HG03060 (cell line): ENCODE measurements around the gene GPATCH11.
A peak's percentile ranks its signal among the peaks of the same experiment; 100 is the strongest.

ENCODE experiments used
- ATAC-seq: cut with Tn5 transposase; IDR thresholded peaks from one replicate; pipeline ENCODE4 v1.9.1; 2021; ENCODE audit warnings: low read depth, moderate number of reproducible peaks; ENCODE audit not compliant: unreplicated experiment

The GPATCH11 gene

GRCh38 chr2:37083873-37084794 lies at the start of gene GPATCH11, which contains the start of gene HEATR5B:
GPATCH11 (plus strand) TSS chr2:37084518; CDS start chr2:37088382, 3,864 bp downstream.
HEATR5B (minus strand) TSS chr2:37084372; CDS start chr2:37083414, 958 bp downstream.
- peak; percentile 72 for ATAC-seq

- no peak for ATAC-seq
These were observed 46.5 kb upstream of the GPATCH11 start for GRCh38 chr2:37037771-37038170.

GRCh38 chr2:37039580-37039979 lies 44.7 kb upstream of the GPATCH11 start:
- ATAC-seq = no peak

GRCh38 chr2:37052600-37053332 lies 31.6 kb upstream of the GPATCH11 start:
- no peak for ATAC-seq

- ATAC-seq = no peak
These were observed 24.5 kb upstream of the GPATCH11 start for GRCh38 chr2:37059841-37060240.

GRCh38 chr2:37060446-37060845 lies 23.9 kb upstream of the GPATCH11 start:
- no peak for ATAC-seq

- ATAC-seq = no peak
These were observed 23.2 kb upstream of the GPATCH11 start for GRCh38 chr2:37061013-37061711.

GRCh38 chr2:37061776-37062175 lies 22.5 kb upstream of the GPATCH11 start:
- ATAC-seq = no peak

GRCh38 chr2:37068686-37069085 lies 15.6 kb upstream of the GPATCH11 start:
- no peak for ATAC-seq

GRCh38 chr2:37070931-37071330 lies 13.4 kb upstream of the GPATCH11 start:
- ATAC-seq = no peak

GRCh38 chr2:37080266-37080665 lies 4.1 kb upstream of the GPATCH11 start:
- no peak for ATAC-seq

GRCh38 chr2:37080689-37081088 lies 3.6 kb upstream of the GPATCH11 start:
- no peak for ATAC-seq

GRCh38 chr2:37084797-37085196 lies 479 bp downstream of the GPATCH11 start:
- no peak for ATAC-seq

- ATAC-seq = no peak
These were observed 1.4 kb downstream of the GPATCH11 start for GRCh38 chr2:37085731-37086147.

GRCh38 chr2:37090019-37090477 lies 5.7 kb downstream of the GPATCH11 start:
- ATAC-seq = peak; percentile 88

GRCh38 chr2:37091873-37092272 lies 7.6 kb downstream of the GPATCH11 start:
- ATAC-seq = peak; percentile 38

GRCh38 chr2:37096568-37096967 lies 12.2 kb downstream of the GPATCH11 start:
- no peak for ATAC-seq

- ATAC-seq = no peak
These were observed 14.2 kb downstream of the GPATCH11 start for GRCh38 chr2:37098416-37099118.

GRCh38 chr2:37100054-37100453 lies 15.7 kb downstream of the GPATCH11 start:
- no peak for ATAC-seq

GRCh38 chr2:37102588-37102987 lies 18.3 kb downstream of the GPATCH11 start:
- ATAC-seq = no peak
